GM18498 (cell line): Measurements from ENCODE around the gene NR1D1.

Source experiments
- ATAC-seq: cut with Tn5 transposase; IDR thresholded peaks from one replicate; pipeline ENCODE4 v1.9.1; 2021; ENCODE audit warnings: mild to moderate bottlenecking, moderate library complexity; ENCODE audit not compliant: unreplicated experiment

NR1D1 gene

DNA sequence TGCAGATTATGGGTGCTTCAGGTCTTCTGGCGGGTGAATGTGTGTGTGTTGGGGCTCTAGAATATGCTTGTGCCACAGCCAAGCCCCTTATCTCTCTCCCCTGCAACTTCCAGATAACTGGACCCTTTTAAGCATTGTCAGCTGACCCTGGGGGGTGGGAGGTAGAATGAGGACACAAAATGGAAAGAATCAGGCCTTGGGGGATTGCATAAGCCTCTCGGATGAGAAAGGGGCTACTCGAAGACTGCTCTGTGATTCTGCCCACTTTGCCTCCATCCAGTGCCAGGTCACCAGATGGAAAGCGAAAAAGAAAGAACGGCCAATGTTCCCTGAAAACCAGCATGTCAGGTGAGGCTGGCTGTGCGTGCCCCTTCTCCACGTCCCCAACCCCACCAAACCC, 23.8 kb downstream of the NR1D1 start:
- ATAC-seq = no peak

DNA sequence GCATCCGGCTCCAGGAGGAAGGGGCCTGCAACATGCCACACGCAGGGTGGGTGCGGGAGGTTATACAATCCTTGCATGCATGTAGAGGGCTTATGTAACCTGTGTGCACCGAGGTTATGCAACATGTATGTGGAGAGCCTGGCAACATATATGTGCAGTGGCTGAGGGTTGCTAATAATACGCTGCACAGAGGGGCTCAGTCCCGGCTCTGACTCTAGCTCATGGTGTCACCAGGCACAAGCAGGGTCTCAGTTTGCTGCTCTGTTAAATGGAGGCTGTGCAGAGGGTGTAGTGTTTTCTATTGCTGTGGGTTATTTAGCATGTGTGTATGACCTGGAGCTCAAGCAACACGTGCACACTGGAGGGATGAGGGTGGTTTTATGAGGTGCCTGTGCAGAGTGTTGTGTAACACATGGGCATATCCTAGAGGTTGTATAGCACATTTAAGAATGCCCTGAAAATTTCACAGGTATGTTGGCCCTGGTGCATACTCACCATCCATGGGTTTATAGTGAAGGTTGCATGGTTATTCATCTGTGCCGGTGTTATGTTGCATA, 24.4 kb downstream of the NR1D1 start:
- ATAC-seq = no peak

DNA sequence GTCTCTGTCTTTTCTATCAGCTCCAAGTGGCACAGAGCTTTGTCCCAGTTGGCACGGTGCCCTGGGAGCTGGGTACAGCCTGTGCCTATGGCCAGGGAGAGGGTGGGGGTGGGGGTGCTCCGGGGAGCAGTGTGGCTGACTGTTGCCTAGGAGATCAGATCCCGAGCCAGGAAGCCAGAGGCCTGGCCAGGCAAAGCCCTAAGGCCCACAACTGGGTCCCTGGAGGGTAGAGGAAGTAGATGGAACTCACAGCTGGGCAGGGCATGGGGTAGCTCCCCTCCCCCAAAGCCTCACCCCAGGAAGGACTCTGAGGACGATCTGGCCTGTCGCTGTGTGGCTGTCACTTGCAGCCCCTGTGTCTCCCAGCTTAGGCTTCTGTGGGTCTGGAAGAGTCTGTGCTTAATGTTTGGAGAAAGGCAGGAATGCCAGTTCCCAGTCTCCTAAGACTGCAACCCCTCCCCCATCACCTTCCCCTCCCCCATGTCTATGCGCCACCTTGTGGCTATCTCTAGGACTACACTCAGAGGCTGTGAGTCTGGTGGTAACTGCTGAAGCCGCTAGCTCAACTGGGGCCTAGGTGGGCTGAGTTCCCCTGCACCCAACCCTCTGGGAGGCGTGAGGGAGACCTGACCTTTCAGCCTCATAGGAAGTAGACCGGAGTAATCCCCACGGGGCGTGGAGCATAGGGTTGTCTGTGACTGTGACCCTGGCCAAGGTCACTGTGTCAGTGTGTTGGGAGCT, 25.0 kb downstream of the NR1D1 start:
- no peak for ATAC-seq

DNA sequence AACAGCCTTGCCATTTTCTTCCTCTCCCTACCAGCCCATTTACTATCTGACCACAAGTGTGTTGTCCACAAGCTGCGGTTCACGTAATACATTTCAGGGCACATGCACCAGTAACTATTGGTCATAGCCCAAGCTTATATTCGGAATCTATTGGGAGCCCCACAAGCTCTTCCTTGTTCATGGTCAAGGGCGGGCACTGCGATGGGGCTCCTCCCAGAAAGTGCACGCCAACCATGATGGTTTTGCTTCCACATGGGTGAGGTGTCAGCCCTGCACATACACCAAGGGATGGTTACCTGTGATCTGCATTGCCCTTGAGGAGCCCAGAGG, 25.6 kb downstream of the NR1D1 start:
- no peak for ATAC-seq

DNA sequence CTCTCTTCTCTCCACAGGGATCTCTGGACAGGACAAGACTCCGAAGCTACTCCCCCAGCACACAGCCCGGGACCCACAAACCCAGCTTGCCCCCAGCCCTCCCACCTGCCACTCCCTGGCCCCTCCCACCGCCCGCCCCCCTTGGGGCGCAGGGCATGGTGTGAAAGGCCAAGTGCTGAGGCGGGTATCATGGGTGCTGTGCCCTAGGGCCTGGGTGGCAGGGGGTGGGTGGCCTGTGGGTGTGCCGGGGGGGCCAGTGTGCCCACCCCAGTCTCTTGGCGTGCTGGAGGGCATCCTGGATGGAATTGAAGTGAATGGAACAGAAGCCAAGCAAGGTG, 26.2 kb downstream of the NR1D1 start:
- no peak for ATAC-seq

DNA sequence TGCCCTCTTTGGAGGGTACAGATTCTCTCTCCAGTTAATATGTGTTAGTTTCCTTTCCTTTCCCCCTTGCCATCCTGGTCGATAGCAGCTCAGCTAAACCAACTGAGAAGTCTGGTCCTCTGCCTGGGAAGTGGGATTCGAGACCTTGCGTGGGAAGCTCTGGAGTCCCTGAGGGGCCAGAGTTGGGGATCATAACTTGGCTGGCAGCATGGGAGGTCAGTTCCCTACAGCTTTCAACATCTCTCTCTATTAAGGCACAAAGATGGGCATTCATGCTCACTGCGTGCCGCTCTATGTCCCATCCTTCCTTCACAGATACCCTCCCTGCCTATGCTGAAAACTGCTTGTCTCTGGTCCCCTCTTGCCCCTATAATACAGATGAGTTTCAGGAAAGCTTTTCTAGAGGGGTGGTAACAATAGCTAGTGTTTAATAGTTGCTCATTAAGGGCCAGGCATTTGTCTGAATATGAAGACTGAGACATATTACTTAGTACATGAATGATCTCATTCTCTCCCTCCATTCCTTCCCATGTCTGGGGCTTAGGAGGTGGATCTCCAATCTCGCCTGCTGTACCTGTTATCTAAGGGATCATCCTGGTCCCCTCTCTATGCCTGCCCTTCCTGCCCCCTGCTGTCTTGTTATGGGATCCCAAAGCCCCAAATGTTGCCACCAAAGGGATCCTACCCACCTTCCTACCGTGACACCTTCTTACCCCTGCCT, 26.8 kb downstream of the NR1D1 start:
- no peak for ATAC-seq

DNA sequence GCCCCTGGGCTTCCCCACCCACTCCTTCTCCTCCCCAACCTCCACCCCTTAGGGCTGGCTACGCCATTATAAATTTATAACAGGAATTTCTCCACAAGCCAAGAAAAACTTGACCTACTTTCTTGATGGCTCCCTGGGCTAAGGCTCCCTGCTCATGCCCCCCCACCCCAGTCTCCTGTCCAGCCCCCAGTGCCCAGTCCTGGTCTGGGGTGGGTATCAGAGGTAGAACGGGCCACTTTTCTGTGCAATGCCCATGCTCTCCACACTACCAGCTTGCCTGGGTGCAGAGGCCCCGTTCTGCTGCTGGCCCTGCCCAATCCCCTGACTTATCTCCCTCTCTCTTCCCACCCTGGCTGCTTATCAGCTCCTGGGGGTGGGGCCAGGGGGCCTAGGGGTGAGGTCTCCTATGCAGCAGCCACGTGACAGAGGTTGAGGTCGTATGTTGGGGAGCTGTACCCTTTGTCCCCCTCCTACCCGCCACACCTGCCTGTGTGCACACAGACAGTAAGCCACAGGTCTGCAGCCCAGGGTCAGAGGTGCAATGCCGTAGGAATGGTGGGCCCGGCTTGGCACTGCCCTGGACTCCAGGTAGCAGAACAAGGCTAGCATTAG, 27.5 kb downstream of the NR1D1 start:
- ATAC-seq = no peak

DNA sequence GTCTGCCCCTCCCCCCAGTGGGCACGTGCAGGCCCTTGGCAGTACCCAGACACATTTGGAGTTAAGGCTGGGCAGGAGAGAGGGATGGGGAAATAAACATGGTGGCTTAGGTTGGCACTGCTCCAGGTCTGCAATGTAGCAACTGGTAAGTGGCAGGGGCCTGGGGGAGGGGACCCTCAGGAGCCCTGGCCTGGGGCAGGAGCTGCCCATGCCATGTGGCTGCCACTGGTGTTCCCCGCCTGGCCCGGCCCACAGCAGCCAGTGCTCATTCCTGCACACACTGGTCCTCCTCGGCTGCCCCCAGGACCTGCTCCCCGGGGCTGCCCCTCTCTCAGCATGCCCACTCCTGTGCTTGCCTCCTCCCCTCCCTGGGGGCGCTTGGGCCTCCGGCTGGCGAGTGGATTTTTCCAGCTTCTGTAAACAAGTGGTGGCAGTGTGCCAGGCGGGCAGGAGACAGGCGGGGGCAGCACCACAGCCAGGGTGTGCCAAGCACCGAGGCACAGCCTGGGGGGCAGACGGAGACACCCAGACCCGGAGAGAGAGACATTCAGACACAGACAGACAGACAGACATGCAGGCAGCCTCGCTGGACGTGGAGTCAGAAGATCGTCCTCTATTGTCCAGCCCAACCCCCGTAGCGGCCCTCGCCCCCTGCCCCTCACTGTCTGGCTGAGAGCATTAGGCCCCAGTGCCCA, 28.2 kb downstream of the NR1D1 start:
- no peak for ATAC-seq

DNA sequence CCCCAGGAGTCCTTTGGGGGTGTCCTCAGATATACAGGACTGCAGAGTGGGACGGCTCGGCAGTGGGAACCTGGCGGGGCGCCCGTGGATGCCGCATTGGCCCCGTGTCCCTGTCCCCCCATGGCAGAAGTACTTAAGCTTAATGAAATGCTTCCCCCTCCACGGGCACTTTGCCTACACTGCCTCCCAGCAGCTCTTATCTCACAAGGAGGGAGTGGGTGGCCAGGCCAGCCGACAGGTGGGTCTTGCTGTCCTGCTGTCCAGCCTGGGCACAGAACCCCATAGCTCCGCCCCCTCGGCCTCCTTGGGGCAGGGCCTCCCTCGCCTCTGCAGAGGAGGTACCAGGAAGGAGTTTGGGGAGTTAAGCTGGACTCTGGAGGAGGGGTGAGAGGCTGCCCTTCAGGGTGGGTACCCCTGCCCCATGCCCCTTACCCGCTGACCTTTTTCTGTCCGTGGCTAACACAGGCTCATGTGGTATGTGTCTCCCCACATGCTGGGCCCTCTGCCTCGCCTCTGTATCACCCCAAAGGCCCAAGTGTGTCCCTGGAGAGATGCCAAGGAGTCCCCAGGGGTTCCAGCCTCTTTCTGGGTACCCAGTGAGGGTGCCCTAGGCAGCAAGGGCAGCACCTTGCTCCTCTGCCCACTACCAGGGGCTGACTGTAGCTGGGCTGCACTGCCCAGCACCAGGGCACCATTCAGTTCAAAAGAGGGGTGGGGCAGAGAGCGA, 28.9 kb downstream of the NR1D1 start:
- ATAC-seq = no peak

DNA sequence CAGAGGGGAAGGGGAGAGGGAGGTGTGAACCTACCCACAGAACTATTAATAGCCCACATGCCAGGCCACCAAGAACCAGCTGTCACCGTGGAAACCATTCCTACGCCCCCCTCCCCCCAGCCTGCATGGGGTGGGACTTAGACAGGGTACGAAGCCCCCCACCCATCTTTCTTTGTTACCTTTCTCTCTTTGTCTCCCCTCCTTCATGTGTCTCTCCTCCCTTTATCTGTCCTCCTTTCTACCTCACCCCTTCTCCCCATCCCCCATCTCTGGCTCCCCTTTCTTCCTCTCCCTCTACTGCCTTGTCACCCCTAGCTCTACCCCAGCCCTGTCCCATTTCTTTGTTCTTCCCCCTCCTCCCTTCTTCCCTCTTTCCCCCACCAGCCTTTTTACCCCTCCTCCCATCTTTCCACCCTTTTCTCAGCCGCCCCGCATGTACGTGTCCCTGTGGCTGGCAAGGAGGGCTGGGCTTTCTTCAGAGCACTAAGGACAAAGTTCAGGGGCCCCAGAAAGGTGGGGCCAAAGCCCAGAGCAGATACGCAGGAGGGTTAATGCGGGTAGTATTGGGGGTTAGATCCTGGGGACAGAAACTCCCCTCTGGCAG, 29.6 kb downstream of the NR1D1 start:
- no peak for ATAC-seq

DNA sequence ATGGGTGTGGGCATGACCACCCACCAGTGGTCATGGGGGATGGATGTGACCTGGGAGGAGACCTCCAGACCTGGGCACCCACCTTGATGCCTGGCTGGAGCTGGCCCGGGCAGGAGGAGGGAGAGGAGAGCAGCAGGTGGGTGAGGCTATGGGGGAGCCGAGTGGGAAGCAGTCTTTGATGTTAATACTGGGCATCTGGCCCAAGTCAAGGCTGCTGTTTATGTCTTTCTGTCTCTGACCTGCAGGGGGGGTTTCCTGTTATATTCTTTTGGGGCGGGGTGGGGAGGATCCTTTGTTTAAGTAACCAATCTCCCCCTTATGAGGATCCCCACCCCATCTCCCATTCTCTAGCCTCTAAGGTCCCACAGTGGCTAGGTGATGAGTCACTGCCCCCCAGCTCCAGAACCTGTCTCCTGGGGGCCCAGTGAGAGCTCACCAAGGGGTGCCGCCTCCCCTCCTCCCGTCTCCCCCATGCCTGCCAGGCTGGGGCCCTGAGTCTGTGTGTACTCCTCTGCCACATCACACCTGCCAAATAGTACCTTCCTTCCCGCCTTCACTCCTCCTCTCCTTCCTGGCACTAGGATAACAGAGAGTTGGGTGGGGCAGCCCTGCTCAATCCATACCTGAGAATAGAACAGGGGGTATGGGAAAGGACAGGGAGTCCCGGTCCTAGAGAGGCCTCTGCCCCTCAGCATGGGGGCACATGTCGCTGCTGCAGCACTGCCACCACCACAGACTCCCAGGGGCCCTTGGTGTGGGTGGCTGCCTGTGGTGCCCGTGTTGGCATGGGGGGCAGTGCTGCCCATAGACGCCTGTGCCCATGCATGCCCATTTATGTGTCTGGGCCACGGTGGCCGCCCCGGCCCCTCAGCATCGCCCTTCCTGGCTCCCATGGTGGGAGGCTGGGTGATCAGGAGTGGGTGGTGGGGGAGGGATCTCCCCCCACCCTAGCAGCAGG, 30.4 kb downstream of the NR1D1 start:
- no peak for ATAC-seq

DNA sequence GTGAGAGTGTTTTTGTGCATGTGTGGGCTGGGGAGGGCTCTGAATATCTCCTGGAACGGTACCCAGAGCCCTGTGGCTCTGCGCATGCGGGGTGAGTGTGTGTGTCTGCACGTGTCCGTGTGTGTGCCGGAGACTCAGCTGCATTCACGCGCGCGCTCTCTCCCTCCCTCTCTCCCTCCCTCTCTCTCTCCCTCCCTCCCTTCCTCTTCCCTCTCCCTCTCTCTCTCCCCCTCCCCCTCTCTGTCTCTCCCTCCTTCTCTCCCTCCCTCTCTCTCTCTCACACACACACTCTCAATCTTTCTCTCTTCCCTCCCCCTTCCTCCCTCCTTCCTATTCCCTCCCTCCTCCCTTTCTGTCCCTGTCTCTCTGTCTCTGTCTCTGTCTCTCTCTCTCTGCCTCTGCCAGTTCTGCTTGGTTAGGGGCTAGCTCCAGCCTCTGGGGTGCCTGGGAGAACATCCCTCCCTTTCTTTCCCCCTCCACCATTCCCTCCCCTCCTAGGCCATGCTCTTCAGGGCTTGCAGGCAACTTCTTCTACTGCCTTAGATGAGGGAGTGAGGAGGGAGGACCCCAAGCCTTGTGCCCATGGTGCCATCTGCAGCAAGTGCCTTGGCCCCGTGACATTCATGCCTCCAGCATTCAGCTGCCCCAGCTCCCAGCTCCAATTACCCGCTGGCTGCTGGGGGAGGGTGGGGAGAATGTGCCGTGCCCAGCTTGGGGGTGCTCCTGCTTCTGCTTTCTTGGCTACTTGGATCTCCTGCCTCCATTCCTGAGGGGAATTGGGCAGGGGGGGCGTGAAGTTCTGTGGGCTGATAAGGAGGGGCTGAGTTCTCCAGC, 31.3 kb downstream of the NR1D1 start:
- no peak for ATAC-seq

DNA sequence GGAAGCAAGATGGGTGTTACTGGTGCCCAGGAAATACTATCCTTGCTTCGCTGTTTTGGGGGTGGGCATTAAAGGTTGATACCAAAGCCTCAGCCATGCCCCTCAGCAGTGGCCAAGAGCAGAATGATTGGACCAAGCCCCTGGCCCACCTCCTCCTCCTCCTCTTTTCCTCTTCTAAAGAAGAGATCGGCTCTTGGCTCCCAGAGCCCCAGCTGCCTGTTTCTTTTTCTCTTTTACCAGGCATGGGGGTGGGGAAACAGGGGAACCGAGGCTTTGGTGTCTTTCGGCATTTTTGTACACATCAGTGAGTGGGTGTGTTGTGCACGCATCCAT, 31.8 kb downstream of the NR1D1 start:
- ATAC-seq = no peak

DNA sequence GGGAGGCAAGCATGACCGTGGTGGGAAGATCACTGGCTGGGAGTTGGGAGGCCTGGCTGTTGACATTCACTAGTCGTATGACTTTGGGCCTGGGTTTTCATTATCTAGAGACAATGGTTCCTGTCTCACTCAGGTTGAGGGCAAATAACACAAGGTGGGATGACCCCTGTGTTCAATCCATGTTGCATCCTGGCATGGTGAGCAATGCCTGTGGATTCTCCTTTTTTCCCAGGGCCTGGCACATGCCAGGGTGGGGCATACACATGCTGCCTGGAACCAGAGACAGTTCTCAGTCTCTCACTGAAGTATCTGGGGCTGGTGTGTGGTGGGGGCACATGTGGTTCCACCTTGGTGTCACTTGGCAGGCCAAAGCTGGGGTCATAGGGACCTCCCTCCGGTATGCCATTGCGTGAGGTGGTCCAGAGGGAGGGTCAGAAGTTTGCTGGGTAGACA, 32.2 kb downstream of the NR1D1 start:
- no peak for ATAC-seq

DNA sequence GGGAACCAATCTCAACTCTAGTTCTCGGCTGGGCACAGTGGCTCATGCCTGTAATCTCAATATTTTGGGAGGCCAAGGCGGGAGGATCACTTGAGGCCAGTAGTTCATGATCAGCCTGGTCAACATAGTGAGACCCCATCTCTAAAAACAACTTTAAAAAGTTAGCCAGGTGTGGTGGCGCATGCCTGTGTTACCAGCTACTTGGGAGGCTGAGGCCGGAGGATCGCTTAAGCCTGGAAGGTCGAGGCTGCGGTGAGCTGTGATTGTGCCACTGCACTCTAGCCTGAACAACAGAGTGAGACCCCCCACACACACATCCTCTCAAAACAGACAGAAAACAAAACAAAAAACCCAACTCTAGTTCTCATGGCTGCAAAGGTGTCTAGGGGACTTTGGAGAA, 32.7 kb downstream of the NR1D1 start:
- ATAC-seq = no peak

DNA sequence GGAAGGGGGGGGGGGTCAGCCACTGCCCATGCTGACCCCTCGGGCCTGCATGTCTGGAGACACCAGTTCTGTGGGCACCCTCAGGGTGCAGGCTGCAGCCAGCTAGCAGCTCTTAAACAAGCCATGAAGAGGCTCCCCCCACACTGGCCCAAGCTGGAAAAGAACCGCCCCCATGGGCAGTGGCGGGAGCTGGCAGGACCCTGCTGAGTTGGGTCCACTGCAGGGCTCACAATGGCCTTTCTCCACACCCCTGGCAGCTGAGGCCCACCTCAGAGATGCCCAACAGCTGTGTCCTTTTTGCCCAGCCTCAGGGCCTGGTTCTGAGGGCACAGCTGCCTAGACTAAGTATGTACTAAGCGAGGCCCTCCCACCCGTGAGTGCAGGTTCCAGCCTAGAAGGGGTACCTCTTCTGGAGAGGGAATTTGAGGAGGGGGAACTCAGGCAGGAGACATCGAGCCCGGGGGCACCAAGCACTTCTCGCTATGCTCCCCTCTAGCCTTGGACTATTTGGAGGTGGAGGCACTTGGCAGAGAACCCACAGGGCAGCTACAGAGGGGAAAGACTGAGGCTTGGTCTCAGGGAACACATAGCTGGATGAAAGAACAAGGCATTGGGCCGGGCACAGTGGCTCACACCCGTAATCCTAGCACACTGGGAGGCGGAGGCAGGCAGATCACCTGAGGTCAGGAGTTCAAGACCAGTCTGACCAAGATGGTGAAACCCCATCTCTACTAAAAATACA, 34.4 kb downstream of the NR1D1 start:
- ATAC-seq = no peak

DNA sequence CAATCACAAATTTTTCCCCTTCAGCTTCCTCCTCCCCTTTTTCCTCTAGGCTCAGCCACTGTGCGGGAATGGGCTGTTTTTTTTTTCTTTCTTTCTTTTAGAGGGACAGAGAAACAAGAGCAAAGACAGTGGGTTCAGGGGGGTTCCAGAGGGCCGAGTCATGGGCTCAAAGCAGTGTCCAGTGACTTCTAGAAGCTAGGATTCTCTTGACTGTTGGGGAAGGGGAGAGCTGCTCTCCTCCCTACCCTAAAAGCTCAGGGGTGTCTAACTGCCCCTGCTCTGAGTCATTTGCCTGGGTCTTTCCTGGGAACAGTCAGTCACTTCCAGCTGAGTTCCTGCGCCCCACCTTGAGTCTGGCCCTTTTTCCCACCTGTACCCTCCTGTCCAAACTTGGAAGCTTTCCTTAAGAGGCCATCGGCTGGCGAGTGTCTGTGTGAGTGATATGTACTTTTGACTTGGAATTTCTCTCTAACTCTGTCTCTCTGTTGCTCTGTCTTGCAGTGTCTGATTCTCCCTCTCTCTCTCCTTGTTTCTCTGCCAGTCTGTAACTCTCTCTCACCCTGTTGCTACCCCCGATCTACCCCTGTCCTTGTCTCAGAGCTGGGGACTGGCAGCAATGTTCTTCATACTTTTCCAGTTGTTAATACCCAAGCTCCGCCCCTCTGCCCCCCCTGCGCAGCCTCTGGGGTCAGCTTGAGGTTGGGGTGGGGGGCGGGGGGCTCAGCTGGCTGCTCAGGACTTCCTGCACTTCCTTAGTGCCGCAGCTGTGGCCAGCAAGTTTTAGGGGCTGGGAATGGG, 35.2 kb downstream of the NR1D1 start:
- no peak for ATAC-seq
